OCI-LY7 (cell line): ENCODE measurements around the gene AOPEP.

Experiments
- CTCF ChIP-seq: fragments of 200-600 bp; sonication (generic); conservative IDR thresholded peaks from 2 replicates; pipeline ENCODE4 v1.5.1; 2014; ENCODE audit warnings: mild to moderate bottlenecking, antibody characterized with exemption, low read length, moderate library complexity, mixed read lengths
- EZH2phosphoT487 ChIP-seq: fragments of 200-600 bp; sonication (generic); IDR thresholded peaks from 2 replicates; pipeline ENCODE4 v1.6.1; 2018; ENCODE audit warnings: low read depth, borderline replicate concordance, mild to moderate bottlenecking, mixed run types, antibody characterized with exemption, low read length, moderate library complexity, mixed read lengths

GRCh38 chr9:95070549-95071021, 344.1 kb downstream of the AOPEP start:
- no peak for TF ChIP-seq CTCF
- no peak for TF ChIP-seq EZH2phosphoT487
